ENCODE results near the gene DCAF5.

DCAF5 gene

GRCh38 chr14:69006346-69006745, 146.6 kb downstream of the DCAF5 start:
- no peak for DNase-seq (ENCODE audit: low read depth in 2 of 2)

- DNase-seq (ENCODE audit: low read depth in 2 of 2), result no peak
Measured at GRCh38 chr14:69005432-69006148, 147.3 kb downstream of the DCAF5 start.

DNA sequence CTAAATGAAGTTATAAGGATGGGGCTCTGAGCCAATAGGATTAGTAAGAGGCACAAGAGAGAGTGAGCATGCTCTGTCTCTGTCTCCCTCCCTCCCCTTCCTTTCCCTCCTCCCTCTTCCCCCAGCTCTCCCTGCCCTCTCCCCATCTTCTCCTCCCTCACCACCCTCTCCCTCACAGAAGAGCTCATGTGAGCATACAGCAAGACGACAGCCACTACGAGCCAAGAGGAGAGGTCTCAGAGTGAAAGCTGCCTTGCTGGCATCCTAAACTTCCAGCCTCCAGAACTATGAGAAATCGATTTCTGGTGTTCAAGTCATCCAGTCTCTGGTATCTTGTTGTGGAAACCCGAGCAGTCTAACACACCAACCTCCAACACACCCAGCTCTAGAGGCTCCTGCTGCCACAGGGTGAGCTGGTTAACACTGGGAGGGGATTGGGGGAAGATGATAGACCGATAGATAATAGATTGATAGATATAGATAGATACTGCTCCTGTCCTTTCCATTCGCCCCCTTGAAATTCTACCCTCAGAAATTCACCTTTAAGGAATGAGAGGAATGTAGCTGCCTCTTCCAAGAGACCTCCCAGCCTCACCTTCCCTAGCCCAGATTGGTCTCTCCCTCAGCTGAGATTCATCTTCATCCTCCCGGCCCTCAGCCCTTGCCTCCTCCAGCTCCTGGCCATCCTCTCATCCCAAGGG, 148.0 kb downstream of the DCAF5 start:
- no peak for DNase-seq (ENCODE audit: low read depth in 2 of 2)

DNA sequence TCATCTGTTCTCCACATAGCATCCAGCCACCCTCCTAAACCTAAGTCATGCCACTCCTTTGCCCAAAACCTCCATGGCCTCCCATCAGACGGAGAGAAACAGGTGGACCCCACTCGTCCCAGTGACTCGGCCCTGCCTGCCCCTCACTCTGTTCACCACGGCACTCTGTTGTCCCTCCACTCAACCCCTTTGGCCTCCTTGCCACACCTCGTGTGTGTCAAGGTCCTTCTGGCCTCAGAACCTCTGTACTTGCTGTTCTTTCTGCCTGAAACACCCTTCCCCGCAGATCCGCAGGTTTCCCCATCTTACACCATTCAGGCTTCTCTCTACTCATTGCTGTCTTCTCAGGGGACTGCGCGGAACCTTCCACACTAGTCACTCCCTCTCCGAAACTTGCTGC, 149.3 kb downstream of the DCAF5 start:
- DNase-seq (ENCODE audit: low read depth in 2 of 2), result no peak

DNA sequence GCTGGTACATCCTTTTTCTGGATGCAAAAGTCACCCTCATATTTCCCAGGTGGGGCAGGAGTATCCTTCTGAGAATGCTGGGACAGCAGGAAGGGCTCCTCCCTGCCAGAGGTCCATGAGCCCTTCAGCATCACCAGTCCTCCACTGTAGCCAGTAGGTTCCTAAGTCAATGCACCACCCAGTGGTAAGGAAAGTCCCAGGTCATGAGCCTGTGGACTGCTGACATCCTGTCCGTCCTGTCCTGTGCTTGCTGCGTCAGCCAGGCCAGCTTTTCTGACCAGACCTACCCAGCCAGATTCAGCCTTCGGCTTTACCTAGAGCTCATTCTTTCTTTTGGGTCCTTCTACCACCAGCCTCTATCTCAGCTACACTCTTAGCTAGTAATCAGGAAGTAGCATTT, 150.8 kb downstream of the DCAF5 start:
- DNase-seq (ENCODE audit: low read depth in 2 of 2), result no peak

- no peak for DNase-seq (ENCODE audit: low read depth in 2 of 2)
Measured at GRCh38 chr14:69001375-69001774, 151.5 kb downstream of the DCAF5 start.

Data from stimulated activated CD8-positive, alpha-beta memory T cell treated with anti-CD3 and anti-CD28 coated beads, Interleukin-7, amount 100 ng/mL, for 1 hour (primary cell).